IMR-90 (cell line): ENCODE data around the gene ITGA3. TPM values are rescaled to one million over a fixed set of nuclear protein-coding genes. Genes with fewer than 3 reads are reported as not detected.
A peak's percentile ranks its signal among the peaks of the same experiment; 100 is the strongest.

Experiments used
- ATAC-seq: fragments of 200-7000 bp; cut with Tn5 transposase; 2 replicates; pipeline ENCODE4 v1.9.1; 2020; ENCODE audit warnings: low read depth, mild to moderate bottlenecking, moderate library complexity
- BruUV-seq: library from RNA; stranded (reverse); fragments of 400-500 nt; replicated peaks from 2 replicates; lab custom pipeline; 2021; lab: Mats Ljungman, UMichigan
- CTCF ChIA-PET: fragments of 300-600 bp; formaldehyde crosslinking; extraction: SDS; loops from one replicate; lab custom pipeline; 2021; ENCODE audit warnings: antibody characterized with exemption; lab: Yijun Ruan, JAX
- POLR2A ChIA-PET: fragments of 300-600 bp; sonication (Branson Sonifier 250); formaldehyde crosslinking; loops from one replicate; lab custom pipeline; 2022; ENCODE audit warnings: antibody characterized with exemption; ENCODE audit not compliant: unreplicated experiment; lab: Charles Lee
- DNase-seq: peaks from one replicate; pipeline ENCODE4 v3.0.0; 2013
- H2AFZ ChIP-seq: replicated peaks from 2 replicates; pipeline ENCODE3; 2013; ENCODE audit warnings: low read length, mild to moderate bottlenecking; ENCODE audit not compliant: poor library complexity
- H2AK5ac ChIP-seq: 2 replicates; pipeline ENCODE4 v1.6.1; 2013; ENCODE audit warnings: low read depth, low read length, inconsistent platforms
- H2AK9ac ChIP-seq: replicated peaks from 2 replicates; pipeline ENCODE3; 2013; ENCODE audit warnings: mild to moderate bottlenecking, low read depth, low read length, moderate library complexity; ENCODE audit not compliant: poor library complexity
- H2BK120ac ChIP-seq: 2 replicates; pipeline ENCODE4 v1.6.1; 2013; ENCODE audit warnings: low read depth, low read length, inconsistent platforms
- H2BK15ac ChIP-seq: 3 replicates; pipeline ENCODE4 v1.6.1; 2013; ENCODE audit warnings: low read depth, low read length, inconsistent platforms
- H2BK20ac ChIP-seq: 2 replicates; pipeline ENCODE4 v1.6.1; 2013; ENCODE audit warnings: low read depth, mild to moderate bottlenecking, inconsistent platforms, low read length, moderate library complexity
- H2BK5ac ChIP-seq: 2 replicates; pipeline ENCODE4 v1.6.1; 2013; ENCODE audit warnings: mild to moderate bottlenecking, low read depth, low read length, inconsistent platforms; ENCODE audit not compliant: poor library complexity, severe bottlenecking
- H3K14ac ChIP-seq: replicated peaks from 2 replicates; pipeline ENCODE4 v1.6.1; 2013; ENCODE audit warnings: low read depth, low read length, inconsistent platforms
- H3K18ac ChIP-seq: 2 replicates; pipeline ENCODE4 v1.6.1; 2013; ENCODE audit warnings: low read depth, low read length, control low read depth
- H3K23ac ChIP-seq: 2 replicates; pipeline ENCODE4 v1.6.1; 2013; ENCODE audit warnings: low read depth, low read length, inconsistent platforms
- H3K27ac ChIP-seq: 2 replicates; pipeline ENCODE4 v1.5.1; 2013; ENCODE audit warnings: mild to moderate bottlenecking, control low read depth, low read length; ENCODE audit not compliant: insufficient read depth
- H3K27me3 ChIP-seq: 2 replicates; pipeline ENCODE4 v1.6.1; 2013; ENCODE audit warnings: low read length; ENCODE audit not compliant: control insufficient read depth, insufficient read depth
- H3K36me3 ChIP-seq: 2 replicates; pipeline ENCODE4 v1.6.1; 2013; ENCODE audit warnings: low read length, mixed read lengths; ENCODE audit not compliant: control insufficient read depth, insufficient read depth
- H3K4ac ChIP-seq: 2 replicates; pipeline ENCODE4 v1.6.1; 2013; ENCODE audit warnings: low read depth, low read length, inconsistent platforms
- H3K4me1 ChIP-seq: 2 replicates; pipeline ENCODE4 v1.6.1; 2013; ENCODE audit warnings: low read length, mixed read lengths; ENCODE audit not compliant: control insufficient read depth, insufficient read depth
- H3K4me2 ChIP-seq: 2 replicates; pipeline ENCODE4 v1.6.1; 2013; ENCODE audit warnings: low read depth, mild to moderate bottlenecking, control low read depth, low read length, moderate library complexity
- H3K4me3 ChIP-seq: 2 replicates; pipeline ENCODE4 v1.5.1; 2013; ENCODE audit warnings: low read depth, mild to moderate bottlenecking, control low read depth, low read length, moderate library complexity; ENCODE audit not compliant: insufficient read depth
- H3K56ac ChIP-seq: 2 replicates; pipeline ENCODE4 v1.6.1; 2013; ENCODE audit warnings: low read length, inconsistent platforms; ENCODE audit not compliant: insufficient read depth; ENCODE audit errors: extremely low read depth
- H3K79me1 ChIP-seq, 2 experiments: 2 replicates each; pipeline ENCODE4 v1.6.1; 2013; ENCODE audit warnings: low read length in 2 of 2, inconsistent platforms in 1 of 2, low read depth in 1 of 2
- H3K9ac ChIP-seq: 2 replicates; pipeline ENCODE4 v1.6.1; 2013; ENCODE audit warnings: low read depth, low read length, control low read depth
- H3K9me1 ChIP-seq: 2 replicates; pipeline ENCODE4 v1.6.1; 2013; ENCODE audit warnings: low read length, inconsistent platforms; ENCODE audit not compliant: insufficient read depth
- H3K9me3 ChIP-seq: 2 replicates; pipeline ENCODE4 v1.6.1; 2013; ENCODE audit warnings: low read length; ENCODE audit not compliant: control insufficient read depth, insufficient read depth
- H4K20me1 ChIP-seq: 2 replicates; pipeline ENCODE4 v1.6.1; 2013; ENCODE audit warnings: low read length, inconsistent platforms; ENCODE audit not compliant: insufficient read depth
- H4K5ac ChIP-seq: 2 replicates; pipeline ENCODE4 v1.6.1; 2013; ENCODE audit warnings: mild to moderate bottlenecking, low read depth, low read length, control low read depth
- H4K8ac ChIP-seq, 2 experiments: 2 replicates each; pipeline ENCODE4 v1.6.1; 2013; ENCODE audit warnings: low read depth in 2 of 2, low read length in 2 of 2, control low read depth in 1 of 2, inconsistent platforms in 1 of 2
- H4K91ac ChIP-seq: 2 replicates; pipeline ENCODE4 v1.6.1; 2013; ENCODE audit warnings: low read depth, low read length, inconsistent platforms; ENCODE audit not compliant: insufficient read depth
- BHLHE40 ChIP-seq: fragments of 150-350 bp; IDR thresholded peaks from 2 replicates; pipeline ENCODE4 v1.6.1; 2016; ENCODE audit warnings: mild to moderate bottlenecking, low read depth, low read length
- CHD1 ChIP-seq: IDR thresholded peaks from 2 replicates; pipeline ENCODE4 v1.6.1; 2012; ENCODE audit warnings: low read depth, low read length, improper control_type of control experiment
- FOS ChIP-seq: fragments of 150-350 bp; IDR thresholded peaks from 2 replicates; pipeline ENCODE4 v1.6.1; 2016; ENCODE audit warnings: low read depth, low read length
- MAFK ChIP-seq: IDR thresholded peaks from 2 replicates; pipeline ENCODE4 v1.6.1; 2012; ENCODE audit warnings: low read depth, low read length, improper control_type of control experiment
- RAD21 ChIP-seq: IDR thresholded peaks from 2 replicates; pipeline ENCODE4 v1.6.1; 2012; ENCODE audit warnings: low read length, improper control_type of control experiment
- WGBS, 2 experiments: methylation state at CpG; one replicate each; pipeline versions ENCODE4 v1.1.5 to v1.1.7; 2013; ENCODE audit warnings: missing lambda C conversion rate in 2 of 2; ENCODE audit not compliant: insufficient read length in 1 of 2; ENCODE audit errors: extremely low coverage in 2 of 2; 5-methylcytosine and 5-hydroxymethylcytosine counted together
- dilution Hi-C: fragments of 300-500 bp; cut with HindIII; formaldehyde crosslinking; loops from one replicate; pipeline ENCODE4 v1.14.3; 2018; ENCODE audit warnings: low sequenced_read_pairs; ENCODE audit not compliant: unreplicated experiment
- in situ Hi-C: fragments of 300-500 bp; cut with MboI; formaldehyde crosslinking; loops from 3 replicates; pipeline ENCODE4 v1.14.3; 2019; ENCODE audit warnings: low sequenced_read_pairs, inconsistent platforms, mixed read lengths
- intact Hi-C: fragments of 100-400 bp; cut with micrococcal nuclease; formaldehyde crosslinking; loops from 2 replicates; pipeline ENCODE4 v1.10.0; 2022
- polyA plus RNA-seq, 3 experiments: library from polyadenylated mRNA; depleted of rRNA; stranded (reverse); fragments of >200 nt; gene quantifications; 2 replicates each; pipeline ENCODE4 v1.2.3, GENCODE V29; 2012; ENCODE audit warnings: low replicate concordance in 1 of 3
- total RNA-seq: library from RNA; depleted of rRNA; stranded (reverse); fragments of >200 nt; gene quantifications from 2 replicates; pipeline ENCODE4 v1.2.3, GENCODE V29; 2012

Gene ITGA3
- total and polyA plus RNA-seq, 2 of the 4 experiments (the other 2 are of a cell fraction): 78.0 to 202 TPM

DNA sequence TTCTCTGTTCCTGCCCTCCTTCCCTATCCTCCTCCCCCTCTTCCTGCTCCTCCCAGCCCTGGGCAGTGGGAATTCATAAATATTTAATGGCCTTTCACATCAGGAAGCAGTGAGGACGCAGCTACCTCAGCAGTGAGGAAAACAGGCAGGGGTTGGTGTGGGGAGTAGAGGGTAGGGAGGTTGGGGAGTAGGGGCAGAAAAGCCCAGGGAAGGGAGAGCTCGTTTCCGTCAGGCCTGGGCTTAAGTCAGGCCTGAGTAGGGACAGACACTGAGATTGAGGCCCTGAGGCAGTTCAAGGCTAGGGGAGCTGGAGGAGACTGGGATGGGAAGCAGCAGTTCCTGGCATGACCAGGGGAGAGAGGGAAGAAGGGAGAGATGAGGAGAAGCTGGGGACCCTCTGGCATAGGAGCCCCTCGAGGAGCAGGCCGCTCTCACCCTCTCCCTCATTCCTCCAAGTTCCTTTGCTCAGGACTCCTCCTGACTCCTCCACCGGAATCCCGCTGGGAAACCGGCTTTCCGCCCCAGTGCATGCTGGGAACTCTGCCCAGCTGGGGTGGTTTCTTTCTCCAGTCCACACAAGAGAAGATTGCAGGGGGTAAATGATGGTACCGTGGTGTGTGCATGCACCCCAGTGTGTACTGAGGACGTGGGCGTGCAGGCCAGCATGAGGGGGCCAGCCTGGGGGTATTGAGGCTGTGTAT is 67.9 kb downstream of the ITGA3 start:
- ChIA-PET CTCF (interaction anchor here (0.9 to 1.2 kb wide), 2 partner anchors 9 to 29 kb away, joined by 3 to 4 read pairs; no protein-coding TSS in a partner anchor), POLR2A (no interaction called here)
- H2BK120ac ChIP-seq: peak overlapping the region; percentile 71
- DNase-seq (peak; percentile 46), ATAC-seq (peak; percentile 85)
- H3K23ac ChIP-seq: peak overlapping the region; percentile 74
- peaks cover 13% of the 10 kb centered on the region for H3K4me1 ChIP-seq
- peak overlapping the region; percentile 92 for H3K14ac ChIP-seq
- peak overlapping the region; percentile 40; the same call in 1 of the 2 replicates for H3K4me2 ChIP-seq
- no peak overlapping the region for H3K4me3 ChIP-seq
- no peaks in the 10 kb centered on the region for H4K20me1 ChIP-seq
- peak overlapping the region; percentile 72; the same call in 2 of the 3 replicates for H2BK15ac ChIP-seq
- H3K9ac ChIP-seq: peak overlapping the region; percentile 26
- peaks cover under 1 to 16% of the 10 kb centered on the region in 2 experiments; a peak in 3 of 4 replicates for H3K79me1 ChIP-seq
- H4K8ac ChIP-seq: peak overlapping the region; percentile 58 to 98
- H3K27me3 ChIP-seq: no peaks in the 10 kb centered on the region
- H2AK5ac ChIP-seq: peak overlapping the region; percentile 45
- peak overlapping the region; percentile 84 for H3K4ac ChIP-seq
- dilution Hi-C loops: no loop called here
- no peak overlapping the region for H2BK5ac ChIP-seq
- peaks cover 20% of the 10 kb centered on the region; the same call in 1 of the 2 replicates for H3K9me1 ChIP-seq
- H3K56ac ChIP-seq: 0 out of 2 replicates have a peak overlapping the region, but pooled peaks have one; percentile 30
- peak overlapping the region; percentile 47; the same call in 1 of the 2 replicates for H3K18ac ChIP-seq
- H4K91ac ChIP-seq: peak overlapping the region; percentile 64
- peak overlapping the region; percentile 93 for H4K5ac ChIP-seq
- intact Hi-C loops: no loop called here
- H2AK9ac ChIP-seq: peak overlapping the region; percentile 74
- BruUV-seq: no TSS peak
- H3K9me3 ChIP-seq: no peaks in the 10 kb centered on the region
- H2AFZ ChIP-seq: peak overlapping the region; percentile 91
- 45% methylated on average over 5 of the region's 12 CpGs; no CpG with 5 or more reads in 1 of the 2 experiments for WGBS, 2 experiments
- peak overlapping the region; percentile 29 for H3K27ac ChIP-seq
- peaks cover 4% of the 10 kb centered on the region; the same call in 1 of the 2 replicates for H3K36me3 ChIP-seq
- peak overlapping the region; percentile 14; the same call in 1 of the 2 replicates for H2BK20ac ChIP-seq
- no peak for TF ChIP-seq MAFK
- TF ChIP-seq BHLHE40: no peak
- TF ChIP-seq RAD21: no peak
- no peak for TF ChIP-seq FOS
- no peak for TF ChIP-seq CHD1
- in situ Hi-C loops: no loop called here
